Measurements from ENCODE around the gene DLEU7.

The DLEU7 gene

DNA sequence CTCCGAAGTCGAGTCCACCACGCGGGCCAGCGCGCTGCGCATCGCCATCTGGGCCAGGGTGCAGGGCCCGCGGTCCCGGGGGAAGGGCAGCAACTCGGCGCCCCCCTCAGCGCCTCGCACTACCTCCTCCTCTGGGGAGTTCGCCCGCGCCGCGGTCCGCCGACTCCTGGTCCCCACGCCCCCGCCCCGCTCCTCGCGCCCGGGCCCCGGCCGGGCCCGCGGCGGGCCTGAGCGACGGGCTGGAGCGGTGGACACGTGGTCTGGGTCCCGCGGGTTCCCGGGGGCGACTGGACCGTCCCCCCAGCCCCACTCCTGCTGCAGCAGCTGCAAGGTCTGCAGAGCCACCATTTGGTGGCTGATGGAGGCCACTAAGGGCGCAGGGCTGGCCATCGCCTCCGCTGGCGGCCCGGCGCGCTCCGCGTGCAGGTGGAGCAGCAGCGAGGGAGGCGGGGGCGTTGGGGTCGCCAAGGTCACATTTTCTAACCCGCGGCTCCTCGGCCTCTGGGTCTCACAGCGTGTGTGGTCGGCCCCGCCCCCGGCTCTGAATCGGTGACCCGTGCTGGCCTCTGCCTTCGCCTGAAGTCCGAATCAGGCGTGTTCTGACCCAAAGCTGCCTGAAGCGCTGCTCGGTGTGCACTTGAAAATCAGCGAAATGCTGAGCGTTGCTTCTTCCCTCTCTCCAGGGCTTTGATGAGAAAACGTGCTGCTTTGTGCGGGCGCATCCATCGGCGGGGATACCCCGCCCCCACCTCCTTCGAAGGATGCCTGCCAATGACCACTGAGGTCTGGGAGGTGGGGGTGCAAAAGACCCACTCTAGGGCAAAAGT, at the start of gene DLEU7:
TSS of gene DLEU7 (minus strand) at position 436 of the 827 bp plus-strand sequence. CDS start at position 390, 46 bp downstream.
- DNase-seq (ENCODE audit: low spot score): no peak

DNA sequence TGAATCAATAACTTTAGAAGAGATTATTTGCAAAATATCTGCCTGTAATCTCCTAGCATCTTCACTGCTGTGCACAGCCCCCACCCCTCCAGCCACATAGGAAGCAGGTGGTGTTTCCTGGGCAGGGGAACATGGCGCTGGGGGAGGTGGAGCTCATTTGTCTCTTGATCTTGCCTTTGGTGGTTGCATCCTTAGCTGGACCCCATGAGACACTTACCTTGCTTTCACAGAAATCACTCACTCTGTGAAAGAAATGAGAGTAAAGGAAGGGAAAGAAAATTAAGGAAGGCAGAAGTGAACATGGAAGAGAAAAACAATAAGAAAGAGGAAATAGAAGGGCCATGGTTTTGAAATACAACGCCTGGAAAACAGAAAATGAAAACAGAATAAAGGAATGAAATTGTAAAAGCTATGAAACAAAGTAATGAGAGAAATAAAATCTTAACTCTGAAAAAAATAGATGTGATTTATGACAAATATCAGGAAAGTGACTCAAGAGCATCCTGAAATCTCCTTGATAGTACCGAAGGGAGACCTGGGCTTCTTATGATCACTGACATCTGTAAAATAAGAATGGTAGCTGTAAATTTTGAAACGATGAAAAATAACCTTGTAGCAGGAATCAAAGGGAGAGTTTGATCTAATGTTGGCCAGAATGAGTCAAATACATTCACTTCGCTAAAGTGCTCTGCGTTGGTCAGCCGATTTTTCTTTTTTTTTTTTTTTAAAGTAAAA, 48.9 kb upstream of the DLEU7 start:
- no peak for DNase-seq (ENCODE audit: low spot score)

DNA sequence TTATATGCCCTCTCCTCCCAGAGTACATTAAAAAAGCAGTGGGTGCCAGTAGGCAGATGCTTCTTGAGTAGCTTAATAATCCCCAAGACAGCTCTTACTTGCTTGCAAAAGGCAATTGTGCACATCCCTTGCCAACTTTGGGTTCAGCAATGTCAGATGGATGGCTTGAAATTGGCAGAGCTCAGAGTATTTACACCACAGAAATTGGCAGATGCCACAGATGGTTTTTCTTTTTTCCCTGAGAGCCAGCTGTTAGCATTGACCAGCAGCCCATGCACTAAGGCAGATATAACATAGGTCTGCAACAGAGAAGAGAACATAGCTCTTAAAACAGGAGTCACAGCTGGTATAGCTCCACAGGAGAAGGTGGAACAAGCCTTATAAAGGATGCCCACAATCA, 47.7 kb upstream of the DLEU7 start:
- DNase-seq (ENCODE audit: low spot score): no peak

DNA sequence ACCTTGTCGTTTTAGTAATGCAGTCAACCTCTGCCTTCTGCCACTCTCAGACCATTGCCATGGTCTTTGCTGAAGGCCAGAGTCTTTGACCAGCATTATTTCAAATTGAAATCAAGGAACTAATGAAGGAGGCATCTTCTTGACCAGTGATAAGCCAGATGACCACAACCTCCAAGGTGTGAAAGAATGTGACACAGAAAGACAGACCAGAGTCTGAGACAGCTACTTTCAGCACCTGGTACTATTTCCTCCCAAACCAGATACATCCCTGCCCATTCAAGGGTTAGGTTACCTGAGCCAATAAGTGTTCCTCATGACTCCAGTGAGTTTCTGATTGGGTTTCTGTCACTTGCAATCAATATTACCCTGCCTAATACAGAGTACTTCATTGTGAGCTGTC, 45.8 kb upstream of the DLEU7 start:
- no peak for DNase-seq (ENCODE audit: low spot score)

DNA sequence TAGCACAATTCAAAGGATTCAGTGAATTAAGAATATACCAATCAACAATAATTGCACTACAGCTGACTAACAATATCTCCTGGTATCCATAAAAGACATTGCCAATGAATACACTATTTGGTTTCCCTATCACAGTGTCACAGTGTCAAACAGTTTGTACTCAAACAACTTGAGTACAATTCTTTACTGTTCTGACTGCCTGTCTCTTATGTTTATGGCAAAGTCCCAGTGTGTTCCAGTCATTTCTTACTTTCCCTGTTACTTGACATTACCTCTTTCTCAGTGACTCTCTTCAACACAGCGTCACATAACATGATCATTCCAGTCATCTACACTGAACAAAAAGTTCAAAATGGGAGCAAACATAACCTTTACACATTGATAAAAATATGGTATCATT, 44.9 kb upstream of the DLEU7 start:
- no peak for DNase-seq (ENCODE audit: low spot score)

DNA sequence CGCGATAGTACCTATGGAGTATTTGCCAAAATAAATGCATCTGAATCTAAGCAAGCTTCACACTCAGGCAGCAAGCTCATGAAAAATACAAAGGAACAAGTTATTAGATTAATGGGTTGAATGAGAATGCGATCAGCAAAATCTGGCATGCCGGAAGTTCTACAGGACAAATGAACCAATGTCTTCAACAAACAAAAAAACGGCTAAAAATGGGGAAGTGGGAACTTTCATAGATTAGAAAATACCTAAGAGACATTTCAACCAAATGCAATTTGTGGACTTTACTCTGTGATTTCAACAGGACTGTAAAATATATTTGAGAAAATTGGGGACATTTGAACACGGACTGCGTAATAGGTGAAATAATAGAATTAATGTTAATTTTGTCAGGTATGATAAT, 43.7 kb upstream of the DLEU7 start:
- DNase-seq (ENCODE audit: low spot score): no peak

DNA sequence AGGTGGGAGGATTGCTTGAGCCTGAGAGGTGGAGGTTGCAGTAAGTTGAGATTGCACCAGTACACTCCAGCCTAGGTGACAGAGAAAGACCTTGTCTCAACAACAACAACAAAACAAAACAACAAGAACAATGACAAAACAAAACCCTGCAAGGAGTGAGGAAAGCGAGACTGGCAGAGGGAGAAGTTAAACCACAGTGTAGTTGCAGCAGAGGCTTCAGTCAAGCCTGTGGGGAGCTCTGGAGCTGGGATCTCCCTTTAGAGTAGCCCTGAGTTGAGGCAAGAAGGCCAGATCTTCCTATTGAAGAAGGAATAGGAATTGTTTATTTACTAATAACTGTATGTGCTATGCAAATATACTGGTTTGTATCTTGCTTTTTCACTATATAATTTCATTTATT, 40.8 kb upstream of the DLEU7 start:
- DNase-seq (ENCODE audit: low spot score): no peak

DNA sequence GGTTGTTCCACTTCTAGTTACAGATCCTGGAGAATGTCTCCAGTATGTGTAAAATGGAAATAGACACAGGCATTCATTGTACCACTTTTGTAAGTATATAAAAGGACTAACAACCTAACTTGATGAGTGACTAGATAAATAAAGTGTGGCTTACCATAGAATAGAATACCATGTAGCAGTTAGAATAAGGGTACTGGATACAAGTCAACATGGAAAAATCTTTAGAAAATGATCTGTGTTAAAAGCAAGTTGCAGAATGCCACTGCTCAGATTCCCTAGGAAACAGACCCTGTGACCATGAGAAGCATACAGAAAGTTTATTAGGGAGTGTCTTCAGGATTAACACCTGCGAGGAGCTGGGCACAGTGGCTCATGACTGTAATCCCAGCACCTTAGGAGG, 40.2 kb upstream of the DLEU7 start:
- DNase-seq (ENCODE audit: low spot score): no peak

DNA sequence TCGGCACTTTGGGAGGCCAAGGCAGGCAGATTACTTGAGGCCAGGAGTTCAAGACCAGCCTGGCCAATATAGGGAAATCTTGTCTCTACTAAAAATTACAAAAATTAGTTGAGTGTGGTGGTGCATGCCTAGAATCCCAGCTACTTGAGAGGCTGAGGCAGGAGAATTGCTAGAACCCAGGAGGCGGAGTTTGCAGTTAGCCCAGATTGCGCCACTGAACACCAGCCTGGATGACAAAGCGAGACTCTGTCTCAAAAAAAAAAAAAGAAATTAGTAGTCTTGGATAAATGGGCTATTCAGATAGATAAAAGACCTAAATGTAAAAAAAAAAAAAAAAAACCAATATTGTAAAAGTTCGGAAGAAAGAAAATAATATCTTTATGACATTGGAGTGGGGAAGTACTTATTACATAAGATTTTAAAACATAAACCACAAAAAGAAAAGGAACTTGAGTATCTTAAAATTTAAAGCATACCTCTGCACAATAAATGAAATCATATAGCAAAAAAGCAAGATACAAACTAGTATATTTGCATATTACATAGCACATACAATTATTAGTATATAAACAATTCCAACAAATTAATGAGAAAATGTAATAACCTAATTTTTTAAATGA, 39.4 kb upstream of the DLEU7 start:
- no peak for DNase-seq (ENCODE audit: low spot score)

DNA sequence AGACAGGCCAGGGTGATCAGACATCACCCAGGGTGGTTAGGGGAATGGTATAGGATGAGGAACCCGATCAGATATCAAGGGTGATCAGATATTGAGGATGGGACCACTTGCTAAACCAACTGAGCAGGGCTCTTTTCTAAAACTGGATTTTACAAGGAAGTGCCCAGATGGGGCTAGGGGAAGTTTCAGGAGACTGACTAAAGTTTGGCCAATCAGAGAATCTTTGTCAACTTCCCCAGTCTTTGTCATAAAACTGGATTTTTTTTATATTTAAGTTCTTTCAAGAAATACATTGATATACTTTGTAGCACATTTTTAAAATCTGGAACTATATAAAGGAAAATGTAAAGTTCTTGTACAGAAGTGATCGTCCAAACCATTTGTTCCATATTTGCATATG, 30.5 kb upstream of the DLEU7 start:
- DNase-seq (ENCODE audit: low spot score): no peak

DNA sequence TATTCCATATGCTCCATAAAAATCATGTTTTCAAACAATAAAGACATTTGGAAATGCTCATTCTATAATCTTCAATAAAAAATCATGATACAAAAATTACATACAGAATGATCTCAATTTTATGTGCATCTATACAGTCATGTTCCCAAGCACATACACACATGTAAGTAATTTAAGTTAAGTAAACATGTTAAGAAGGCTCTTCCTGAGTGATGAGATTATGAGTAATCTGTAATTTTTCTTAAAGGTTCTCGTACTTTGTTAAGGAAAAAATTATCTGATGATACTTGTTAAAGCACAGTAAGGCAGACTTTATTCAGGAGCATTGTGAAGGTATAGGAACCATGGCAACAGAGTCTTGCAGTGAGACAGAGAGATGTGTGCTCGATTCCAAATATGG, 30.0 kb upstream of the DLEU7 start:
- DNase-seq (ENCODE audit: low spot score): no peak

DNA sequence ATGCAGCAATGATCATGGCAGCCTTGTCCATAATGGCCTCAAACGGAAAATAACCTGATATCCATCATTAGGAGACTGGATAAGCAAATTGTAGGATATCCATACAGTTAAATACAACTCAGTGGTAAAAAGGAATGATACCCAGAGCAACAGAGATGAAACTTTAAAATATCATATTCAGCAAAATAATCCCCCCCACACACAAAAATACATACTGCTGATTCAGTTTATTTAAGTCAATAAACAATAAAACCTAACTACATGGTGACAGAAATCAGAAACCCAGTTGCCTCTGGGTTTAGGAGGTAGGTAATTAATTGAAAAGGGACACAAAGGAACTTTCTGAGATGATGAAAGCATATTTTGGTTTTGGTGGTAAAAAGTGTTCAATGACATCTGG, 27.9 kb upstream of the DLEU7 start:
- DNase-seq (ENCODE audit: low spot score): no peak

DNA sequence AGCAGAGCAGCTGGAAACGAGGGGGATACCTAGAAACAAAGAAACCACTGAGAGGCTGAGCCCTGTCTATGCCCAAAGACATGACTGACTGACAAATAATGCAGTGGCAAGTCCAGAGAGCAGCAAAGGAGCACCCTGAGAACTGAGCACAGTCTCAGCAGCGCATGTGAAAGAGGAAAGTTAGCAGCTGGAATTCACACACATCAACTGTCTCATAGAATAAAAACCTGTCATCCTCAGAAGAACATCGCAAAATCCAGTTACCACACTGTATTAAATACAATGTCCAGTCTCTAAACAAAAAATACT, 24.1 kb upstream of the DLEU7 start:
- no peak for DNase-seq (ENCODE audit: low spot score)

DNA sequence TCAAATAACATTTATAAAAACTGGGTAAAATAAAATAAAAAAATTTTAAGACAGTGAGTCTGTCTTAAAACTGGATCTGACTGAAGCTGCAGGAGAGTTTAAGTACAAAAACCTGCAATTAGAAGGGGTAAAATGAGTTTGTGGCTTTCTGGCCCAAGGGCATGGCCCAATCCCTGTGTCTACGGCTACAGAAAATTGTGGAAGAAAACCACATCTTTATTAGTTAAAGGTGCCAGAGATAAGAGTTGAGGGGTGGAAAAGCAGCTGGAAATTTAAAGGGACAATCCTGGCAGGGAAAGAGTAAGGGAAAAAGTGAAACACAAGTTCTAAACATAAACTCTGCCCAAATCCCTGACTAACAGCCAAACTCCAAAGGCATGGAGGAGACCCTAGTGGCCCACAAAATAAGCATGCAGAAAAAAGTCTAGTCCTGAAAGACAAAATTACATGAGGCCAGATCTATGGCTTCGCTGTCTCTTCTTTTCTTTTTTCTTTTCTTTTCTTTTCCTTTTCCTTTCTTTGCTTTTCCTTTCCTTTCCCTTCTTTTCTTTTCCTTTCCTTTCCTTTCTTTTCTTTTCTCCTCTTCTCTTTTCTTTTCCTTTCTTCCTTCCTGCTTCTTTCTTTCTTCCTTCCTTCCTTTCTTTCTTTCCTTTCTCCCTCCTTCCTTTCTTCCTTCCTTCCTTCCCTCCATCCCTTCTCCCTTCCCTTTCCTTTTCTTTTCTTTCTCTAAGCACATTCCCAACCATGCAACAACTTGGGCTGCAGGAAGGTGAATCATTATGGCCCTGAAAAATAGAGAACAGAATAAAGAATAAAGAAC, 23.5 kb upstream of the DLEU7 start:
- no peak for DNase-seq (ENCODE audit: low spot score)

DNA sequence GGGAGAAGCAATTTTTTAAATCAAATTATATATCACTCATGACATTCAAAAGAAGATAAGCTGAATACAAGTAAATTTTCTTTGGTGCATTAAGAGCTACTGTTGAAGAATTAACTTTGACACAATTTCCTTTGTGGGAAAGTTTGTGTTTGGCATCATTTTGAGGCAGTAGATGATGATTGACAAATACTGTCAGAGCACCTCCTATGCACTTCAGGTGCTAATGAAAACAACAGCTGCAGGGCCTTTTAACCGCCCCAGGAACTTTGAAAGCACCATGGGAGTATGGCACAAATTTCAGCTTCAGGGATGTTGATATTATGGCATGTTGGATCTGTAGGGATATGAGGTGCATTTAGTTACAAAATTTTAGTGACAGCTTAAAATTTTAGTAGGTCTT, 21.0 kb upstream of the DLEU7 start:
- no peak for DNase-seq (ENCODE audit: low spot score)

DNA sequence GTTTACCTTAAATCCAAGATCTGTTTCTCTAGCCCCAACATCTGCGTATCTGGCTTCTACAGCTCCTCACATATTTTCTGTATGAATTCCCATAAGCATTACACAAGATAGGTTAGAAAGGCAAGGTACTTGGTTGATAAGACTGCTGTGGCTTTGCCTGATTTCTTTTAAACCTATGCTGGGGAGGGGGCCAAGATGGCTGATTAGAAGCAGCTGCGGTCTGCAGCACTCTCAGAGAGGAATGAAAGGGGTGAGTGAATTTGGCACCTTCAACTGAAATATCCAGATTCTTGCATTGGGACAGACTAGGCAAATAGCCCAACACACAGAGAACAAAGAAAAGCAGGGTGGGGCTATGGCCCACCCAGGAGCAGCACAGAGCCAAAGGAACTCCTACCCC, 12.2 kb upstream of the DLEU7 start:
- DNase-seq (ENCODE audit: low spot score): no peak

DNA sequence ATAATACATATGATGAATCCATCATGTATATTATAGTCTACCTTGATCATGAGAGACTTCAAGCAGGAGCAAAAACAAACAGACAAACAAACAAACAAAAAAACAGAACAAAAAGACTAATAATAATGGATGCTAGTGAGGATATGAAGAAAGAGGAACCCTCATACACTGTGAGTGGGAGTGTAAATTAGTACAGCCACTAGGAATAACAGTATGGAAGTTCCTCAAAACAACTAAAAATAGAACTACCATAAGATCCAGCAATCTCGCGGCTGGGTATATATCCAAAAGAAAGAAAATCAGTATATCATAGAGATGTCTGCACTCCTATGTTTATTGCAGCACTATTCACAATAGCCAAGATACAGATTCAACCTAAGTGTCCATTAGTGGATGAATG, 7.0 kb upstream of the DLEU7 start:
- DNase-seq (ENCODE audit: low spot score): no peak

DNA sequence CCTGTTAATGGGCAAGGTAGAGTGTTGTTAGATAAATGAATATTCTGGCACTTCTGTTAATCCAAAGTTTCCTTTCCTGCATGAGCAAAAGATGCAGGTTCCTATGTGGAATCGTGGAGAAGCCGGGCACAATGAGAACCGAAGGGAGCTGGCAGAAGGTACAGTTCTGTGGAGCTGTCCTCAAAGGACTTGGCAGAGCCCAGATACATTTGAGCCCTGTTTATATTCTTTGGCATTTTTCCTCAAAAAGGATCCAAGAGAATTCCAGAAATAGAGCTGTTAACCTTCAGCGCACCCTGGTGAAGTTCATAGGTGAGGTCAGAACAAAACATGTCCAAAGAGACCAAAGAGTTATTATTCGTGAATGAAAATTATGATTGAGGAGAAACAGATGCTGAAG, 4.0 kb upstream of the DLEU7 start:
- no peak for DNase-seq (ENCODE audit: low spot score)

DNA sequence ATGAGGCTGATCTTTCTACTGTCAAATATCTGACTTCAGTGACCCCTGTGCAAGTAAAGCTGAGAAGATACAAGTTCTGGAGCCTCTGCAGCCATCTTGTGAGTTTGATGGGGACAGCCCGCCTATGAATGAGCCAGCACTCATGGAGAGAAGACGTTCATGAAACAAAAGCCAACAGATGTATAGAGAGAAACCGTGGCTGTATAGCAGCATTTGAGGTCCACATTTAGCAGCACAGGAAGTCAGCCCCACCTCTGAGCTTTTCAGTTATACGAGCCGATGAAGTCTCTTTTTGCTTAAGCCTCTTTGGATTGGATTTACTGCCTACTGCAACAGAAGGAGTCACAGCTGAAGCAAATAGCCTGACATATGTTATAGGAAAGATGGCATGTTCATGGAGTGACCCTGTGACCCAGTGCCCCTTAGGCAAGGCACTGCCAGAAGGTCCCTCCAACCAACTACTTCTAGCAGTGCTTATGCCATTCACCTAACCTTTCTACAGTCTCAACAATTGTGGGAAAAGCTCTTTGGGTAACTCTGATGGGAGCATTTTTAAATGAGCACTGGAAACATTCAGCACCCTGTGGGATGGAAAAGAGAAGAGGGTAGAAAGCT, 3.5 kb upstream of the DLEU7 start:
- DNase-seq (ENCODE audit: low spot score): no peak

DNA sequence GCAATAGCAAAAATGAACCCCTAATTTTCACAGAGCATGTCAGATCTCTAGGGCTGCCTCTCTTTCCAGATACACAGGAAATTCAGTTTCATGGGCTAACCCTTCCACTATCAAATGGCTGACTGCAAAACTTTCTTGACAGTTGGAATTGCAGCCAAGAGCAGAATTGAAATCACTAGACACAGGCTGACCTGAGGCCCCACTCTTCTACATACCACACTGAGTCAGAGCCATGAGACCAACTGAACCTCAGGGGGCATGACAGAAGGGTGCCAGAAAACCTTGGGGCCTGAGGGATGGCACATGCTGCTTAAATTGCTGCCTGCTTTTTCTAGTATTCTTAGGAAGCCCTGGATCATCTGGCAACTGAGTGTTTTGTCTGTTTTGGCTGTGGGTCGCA, 1.7 kb upstream of the DLEU7 start:
- no peak for DNase-seq (ENCODE audit: low spot score)

DNA sequence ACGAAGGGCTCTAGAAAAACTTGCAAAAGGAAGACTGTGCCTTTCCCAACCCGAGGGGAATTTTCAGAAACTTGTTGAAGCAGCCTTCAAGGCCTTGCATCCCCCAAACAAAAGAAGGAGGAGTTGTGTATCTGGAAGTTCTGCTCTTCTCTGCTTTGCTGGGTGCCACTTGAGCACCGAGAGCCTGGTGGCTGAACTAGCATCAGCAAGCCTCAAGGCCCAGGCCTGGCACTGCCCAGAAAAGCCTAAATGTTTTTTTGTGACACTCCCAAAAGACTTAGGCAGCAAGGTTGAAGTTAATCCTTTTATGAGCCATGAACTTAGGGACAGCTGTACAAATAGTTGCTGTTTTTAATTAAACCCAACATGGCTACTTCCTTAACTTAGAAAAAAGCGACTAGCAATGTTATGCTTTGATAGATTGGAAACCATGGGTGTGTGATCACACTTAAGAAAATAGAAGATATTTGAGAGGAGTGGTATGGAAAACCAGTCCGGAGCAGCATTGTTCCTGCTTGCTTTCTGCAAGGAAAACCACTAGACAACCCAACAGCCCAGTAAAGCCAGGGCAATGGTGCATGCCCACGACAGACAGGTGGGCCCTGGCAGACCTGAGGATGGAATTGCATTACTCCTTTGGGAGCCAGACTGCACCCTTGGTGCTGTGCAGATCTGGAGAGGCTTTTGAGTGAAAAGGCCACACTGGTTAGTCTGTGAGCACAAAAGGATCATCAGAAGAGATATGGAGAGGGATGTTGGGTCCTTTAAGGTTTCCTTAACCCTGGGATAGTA, 788 bp upstream of the DLEU7 start:
- no peak for DNase-seq (ENCODE audit: low spot score)

DNA sequence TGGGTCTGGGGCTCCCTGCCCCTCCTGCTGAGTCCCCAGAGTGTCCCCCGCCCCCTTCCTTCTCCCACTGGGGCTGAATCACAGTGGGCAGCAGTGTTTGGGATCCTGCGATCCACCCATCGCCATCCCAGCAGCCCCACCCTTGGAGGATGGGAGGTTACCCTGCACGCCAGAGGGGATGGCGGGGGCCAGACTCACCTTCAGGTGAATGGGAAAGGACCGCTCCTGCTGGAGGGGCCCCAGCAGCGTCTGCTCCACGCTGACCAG, 569 bp downstream of the DLEU7 start:
- DNase-seq (ENCODE audit: low spot score): no peak
